Measurements from ENCODE around the gene BRWD1. TPM values are rescaled to one million over a fixed set of nuclear protein-coding genes. Genes with fewer than 3 reads are reported as not detected.

The BRWD1 gene
- total and polyA plus RNA-seq, 7 donors = 8.3 to 92.5 (median 53.5) TPM

- H3K36me3 ChIP-seq = peaks cover 4 to 87% (median 12%) of the 10 kb centered on the region in 4 donors
- H3K4me1 ChIP-seq = no peaks in the 10 kb centered on the region
- H3K9me3 ChIP-seq = no peaks in the 10 kb centered on the region
- DNase-seq = no peak
- H3K4me3 ChIP-seq = no peak overlapping the region
- intact Hi-C loops (cut with DNase I) = no loop called here
- TF ChIP-seq CTCF (IDR thresholded peaks at IDR 0.05) (no peak), POLR2A (IDR thresholded peaks at IDR 0.05) (no peak), EP300 (IDR thresholded peaks at IDR 0.05) (no peak), POLR2AphosphoS5 (IDR thresholded peaks at IDR 0.05) (no peak)
- 20 to 66% methylated on average over 4 of the region's 4 CpGs for WGBS, 2 donors
- no peaks in the 10 kb centered on the region for H3K27me3 ChIP-seq
- H3K27ac ChIP-seq = no peak overlapping the region
These were observed 55.2 kb downstream of the BRWD1 start for GRCh38 chr21:39258207-39258606.

GRCh38 chr21:39251326-39251725 lies 62.1 kb downstream of the BRWD1 start:
- no peak for TF ChIP-seq EP300 (IDR thresholded peaks at IDR 0.05)
- TF ChIP-seq POLR2AphosphoS5 (IDR thresholded peaks at IDR 0.05) = no peak
- TF ChIP-seq CTCF (IDR thresholded peaks at IDR 0.05) = no peak
- no peak for TF ChIP-seq POLR2A (IDR thresholded peaks at IDR 0.05)
- intact Hi-C loops (cut with DNase I) = no loop called here
- peaks cover 0 to 72% (median 26%) of the 10 kb centered on the region in 4 donors for H3K36me3 ChIP-seq

GRCh38 chr21:39238275-39238674 lies 75.2 kb downstream of the BRWD1 start:
- DNase-seq = no peak
- Histone ChIP-seq H3K36me3 (peaks cover 11 to 66% (median 18%) of the 10 kb centered on the region in 4 donors), H3K4me1 (no peaks in the 10 kb centered on the region), H3K27me3 (no peaks in the 10 kb centered on the region), H3K27ac (no peak overlapping the region), H3K9me3 (no peaks in the 10 kb centered on the region), H3K4me3 (no peak overlapping the region)
- TF ChIP-seq POLR2A (IDR thresholded peaks at IDR 0.05) (no peak), EP300 (IDR thresholded peaks at IDR 0.05) (no peak), CTCF (IDR thresholded peaks at IDR 0.05) (no peak), POLR2AphosphoS5 (IDR thresholded peaks at IDR 0.05) (no peak)
- intact Hi-C loops (cut with DNase I) = no loop called here
- WGBS, 2 donors = 80 to 98% methylated on average over 1 of the region's 1 CpG

More at GRCh38 chr21:39251326-39251725, 62.1 kb downstream of the BRWD1 start:
- peaks cover 0 to 20% (median 6%) of the 10 kb centered on the region in 4 donors for H3K4me1 ChIP-seq
- DNase-seq = no peak
- H3K9me3 ChIP-seq = no peaks in the 10 kb centered on the region
- H3K27ac ChIP-seq = no peak overlapping the region
- H3K4me3 ChIP-seq = no peak overlapping the region
- 35 to 67% methylated on average over 3 of the region's 3 CpGs for WGBS, 2 donors
- no peaks in the 10 kb centered on the region for H3K27me3 ChIP-seq

- 59 to 80% methylated on average over 3 of the region's 3 CpGs for WGBS, 2 donors
- Histone ChIP-seq H3K4me3 (no peak overlapping the region), H3K27ac (no peak overlapping the region), H3K27me3 (no peaks in the 10 kb centered on the region), H3K4me1 (no peaks in the 10 kb centered on the region), H3K9me3 (no peaks in the 10 kb centered on the region), H3K36me3 (peaks cover 11 to 91% (median 22%) of the 10 kb centered on the region in 4 donors)
- DNase-seq = no peak
- TF ChIP-seq POLR2A (IDR thresholded peaks at IDR 0.05) = no peak
- no peak for TF ChIP-seq POLR2AphosphoS5 (IDR thresholded peaks at IDR 0.05)
- TF ChIP-seq CTCF (IDR thresholded peaks at IDR 0.05) = no peak
- no peak for TF ChIP-seq EP300 (IDR thresholded peaks at IDR 0.05)
- intact Hi-C loops (cut with DNase I) = no loop called here
These were observed 80.6 kb downstream of the BRWD1 start for GRCh38 chr21:39232861-39233291.

- TF ChIP-seq POLR2AphosphoS5 (IDR thresholded peaks at IDR 0.05) (no peak), EP300 (IDR thresholded peaks at IDR 0.05) (no peak), POLR2A (IDR thresholded peaks at IDR 0.05) (no peak), CTCF (IDR thresholded peaks at IDR 0.05) (no peak)
- Histone ChIP-seq H3K9me3 (no peaks in the 10 kb centered on the region), H3K4me3 (no peak overlapping the region), H3K27me3 (no peaks in the 10 kb centered on the region), H3K36me3 (peaks cover 0 to 91% (median 22%) of the 10 kb centered on the region in 4 donors), H3K4me1 (no peaks in the 10 kb centered on the region), H3K27ac (no peak overlapping the region)
- no peak for DNase-seq
- intact Hi-C loops (cut with DNase I) = no loop called here
- 96 to 99% methylated on average over 3 of the region's 3 CpGs for WGBS, 2 donors
These were observed 88.5 kb downstream of the BRWD1 start for GRCh38 chr21:39224930-39225329.

All from sigmoid colon (tissue), 7 donors.